HuH-7.5 (cell line): ENCODE measurements around the gene RSPO3.
"Not testable (repeated sequence)": the region's sequence is repeated elsewhere in the genome, so short reads cannot be mapped to it uniquely, and the experiment has no call there.

Experiments
- DNase-seq: peaks from one replicate; pipeline ENCODE4 v3.0.0; 2011; ENCODE audit warnings: low spot score

RSPO3 gene

GRCh38 chr6:127205036-127205435 lies 86.6 kb downstream of the RSPO3 start:
- no peak for DNase-seq

GRCh38 chr6:127206531-127207095 lies 88.1 kb downstream of the RSPO3 start:
- no peak for DNase-seq

- DNase-seq: no peak
These were observed 89.2 kb downstream of the RSPO3 start for GRCh38 chr6:127207591-127208120.

- no peak for DNase-seq
These were observed 92.3 kb downstream of the RSPO3 start for GRCh38 chr6:127210725-127211124.

GRCh38 chr6:127212376-127212775 lies 93.9 kb downstream of the RSPO3 start:
- no peak for DNase-seq

GRCh38 chr6:127214032-127214431 lies 95.6 kb downstream of the RSPO3 start:
- not testable (repeated sequence) for DNase-seq

GRCh38 chr6:127214531-127214930 lies 96.1 kb downstream of the RSPO3 start:
- DNase-seq: not testable (repeated sequence)

GRCh38 chr6:127215931-127216330 lies 97.5 kb downstream of the RSPO3 start:
- no peak for DNase-seq

- no peak for DNase-seq
These were observed 98.6 kb downstream of the RSPO3 start for GRCh38 chr6:127216810-127217789.

- no peak for DNase-seq
These were observed 101.4 kb downstream of the RSPO3 start for GRCh38 chr6:127219869-127220268.

GRCh38 chr6:127221201-127221600 lies 102.7 kb downstream of the RSPO3 start:
- DNase-seq: no peak

- no peak for DNase-seq
These were observed 103.9 kb downstream of the RSPO3 start for GRCh38 chr6:127222418-127222817.

- no peak for DNase-seq
These were observed 107.0 kb downstream of the RSPO3 start for GRCh38 chr6:127225497-127225896.

- DNase-seq: not testable (repeated sequence)
These were observed 115.3 kb downstream of the RSPO3 start for GRCh38 chr6:127233819-127234218.

- DNase-seq: no peak
These were observed 125.0 kb downstream of the RSPO3 start for GRCh38 chr6:127243501-127243900.
